K562 (cell line): ENCODE data around the gene SLC2A4. TPM values are rescaled to one million over a fixed set of nuclear protein-coding genes. Genes with fewer than 3 reads are reported as not detected.
A peak's percentile ranks its signal among the peaks of the same experiment; 100 is the strongest.

Experiments used
- ATAC-seq: fragments of 200-7000 bp; cut with Tn5 transposase; 3 replicates; pipeline ENCODE4 v1.9.1; 2020; ENCODE audit warnings: moderate library complexity
- BruUV-seq: library from RNA; stranded (reverse); fragments of 400-500 nt; replicated peaks from 2 replicates; lab custom pipeline; 2021; lab: Mats Ljungman, UMichigan
- CTCF ChIA-PET: fragments of 300-600 bp; formaldehyde crosslinking; extraction: SDS; loops from one replicate; lab custom pipeline; 2021; ENCODE audit warnings: low intra/inter-chr PET ratio; lab: Yijun Ruan, JAX
- POLR2A ChIA-PET: fragments of 300-600, 350-650 bp; sonication (Branson Sonifier 250); formaldehyde crosslinking; extraction: SDS; loops from one replicate; lab custom pipeline; 2021; ENCODE audit warnings: antibody characterized with exemption, inconsistent platforms; lab: Yijun Ruan, JAX
- DNase-seq, 4 experiments: peaks; one replicate each; pipeline versions ENCODE4 v3.0.0 to v3.0.0-alpha.2; 2011 to 2018; ENCODE audit warnings: low spot score in 3 of 4, mixed read lengths in 3 of 4; ENCODE audit errors: extremely low read depth in 1 of 4
- FAIRE-seq: peaks from 2 replicates; lab custom pipeline; 2011; peaks lifted over from hg19 to GRCh38; lab: Jason Lieb, UNC
- H2AFZ ChIP-seq: 2 replicates; pipeline ENCODE4 v1.6.0; 2011; ENCODE audit warnings: low read depth, low read length, control low read depth, inconsistent platforms
- H3K27ac ChIP-seq: fragments of 200-600 bp; 3 replicates; pipeline ENCODE4 v1.8.0; 2011; ENCODE audit warnings: low read depth, mild to moderate bottlenecking, control low read depth, inconsistent platforms, low read length, moderate library complexity, mixed read lengths; ENCODE audit errors: extremely low read depth
- H3K27me3 ChIP-seq, 2 experiments: fragments of 300-600 bp in 1 of 2; 2 replicates in 1 of 2; 3 replicates in 1 of 2; pipeline versions ENCODE4 v1.6.0 to v1.8.0; 2011; ENCODE audit warnings: inconsistent platforms in 2 of 2, low read length in 2 of 2, mild to moderate bottlenecking in 1 of 2, mixed read lengths in 1 of 2, moderate library complexity in 1 of 2; ENCODE audit not compliant: control insufficient read depth in 2 of 2, insufficient read depth in 2 of 2
- H3K36me3 ChIP-seq: fragments of 300-600 bp; 3 replicates; pipeline ENCODE4 v1.8.0; 2011; ENCODE audit warnings: mild to moderate bottlenecking, low read length, inconsistent platforms; ENCODE audit not compliant: control insufficient read depth, insufficient read depth
- H3K4me1 ChIP-seq, 2 experiments: fragments of 200-600 bp in 1 of 2; replicated peaks in 1 of 2; 2 replicates in 1 of 2; 3 replicates in 1 of 2; pipeline versions ENCODE4 v1.5.1 to v1.8.0; 2011; ENCODE audit warnings: inconsistent platforms in 2 of 2, low read length in 2 of 2, mild to moderate bottlenecking in 1 of 2, mixed read lengths in 1 of 2, moderate library complexity in 1 of 2; ENCODE audit not compliant: control insufficient read depth in 2 of 2, insufficient read depth in 2 of 2
- H3K4me2 ChIP-seq: 2 replicates; pipeline ENCODE4 v1.6.1; 2011; ENCODE audit warnings: low read length, control low read depth, inconsistent platforms, mixed read lengths; ENCODE audit not compliant: insufficient read depth
- H3K4me3 ChIP-seq: fragments of 200-600 bp; sonication (generic), shearing (Covaris generic); 2 replicates; pipeline ENCODE4 v1.5.1; 2016; ENCODE audit warnings: control low read depth, inconsistent platforms
- H3K79me2 ChIP-seq: fragments of 200-600 bp; 3 replicates; pipeline ENCODE4 v1.8.0; 2011; ENCODE audit warnings: low read length, inconsistent platforms; ENCODE audit not compliant: control insufficient read depth, insufficient read depth
- H3K9ac ChIP-seq, 2 experiments: 2 replicates each; pipeline versions ENCODE4 v1.6.0 to v1.6.1; 2011; ENCODE audit warnings: low read depth in 2 of 2, low read length in 2 of 2, control low read depth in 1 of 2, inconsistent platforms in 1 of 2, mild to moderate bottlenecking in 1 of 2, mixed read lengths in 1 of 2; ENCODE audit not compliant: insufficient read depth in 1 of 2
- H3K9me1 ChIP-seq: one replicate; pipeline ENCODE4 v1.6.0; 2011; ENCODE audit warnings: inconsistent platforms, mild to moderate bottlenecking, low read length, moderate library complexity; ENCODE audit not compliant: control insufficient read depth, insufficient read depth
- H3K9me3 ChIP-seq: replicated peaks from 2 replicates; pipeline ENCODE4 v1.5.1; 2011; ENCODE audit warnings: low read depth, low read length, inconsistent platforms; ENCODE audit not compliant: control insufficient read depth, insufficient read depth
- H4K20me1 ChIP-seq: replicated peaks from 2 replicates; pipeline ENCODE4 v1.6.1; 2011; ENCODE audit warnings: low read length, inconsistent platforms, mixed read lengths; ENCODE audit not compliant: control insufficient read depth, insufficient read depth
- ATF7 ChIP-seq: fragments of 450-650 bp; IDR thresholded peaks from 2 replicates; pipeline ENCODE4 v1.7.1; 2014; ENCODE audit warnings: mild to moderate bottlenecking, moderate library complexity
- CBX5 ChIP-seq: IDR thresholded peaks from 2 replicates; pipeline ENCODE4 v1.6.1; 2014; ENCODE audit warnings: low read depth, borderline replicate concordance
- CREB3 ChIP-seq: fragments of 450-650 bp; conservative IDR thresholded peaks from 2 replicates; pipeline ENCODE4 v1.6.1; 2016; ENCODE audit warnings: missing genetic modification characterization, low read depth, mild to moderate bottlenecking, missing compliant biosample characterization, moderate library complexity
- NR2C1 ChIP-seq, 2 experiments: fragments of 450-650 bp; IDR thresholded peaks; 2 replicates each; pipeline ENCODE4 v1.6.1; 2017; ENCODE audit warnings: mild to moderate bottlenecking in 2 of 2, antibody characterized with exemption in 1 of 2, inconsistent platforms in 1 of 2, missing compliant biosample characterization in 1 of 2, missing genetic modification characterization in 1 of 2
- NR2C2 ChIP-seq, 2 experiments: fragments of 200-800 bp in 1 of 2; sonication (Bioruptor generic) in 1 of 2; sonication (generic) in 1 of 2; formaldehyde crosslinking in 1 of 2; IDR thresholded peaks; 2 replicates each; pipeline versions ENCODE4 v1.6.1 to v1.8.0; 2016 to 2022; ENCODE audit warnings: mild to moderate bottlenecking in 1 of 2, missing compliant biosample characterization in 1 of 2, missing genetic modification characterization in 1 of 2, missing genetic modification reagents in 1 of 2
- NRF1 ChIP-seq, 2 experiments: fragments of 450-650 bp; IDR thresholded peaks in 1 of 2; conservative IDR thresholded peaks in 1 of 2; 2 replicates each; pipeline ENCODE4 v1.6.1; 2014; ENCODE audit warnings: mild to moderate bottlenecking in 2 of 2
- PHF21A ChIP-seq: fragments of 450-650 bp; IDR thresholded peaks from 2 replicates; pipeline ENCODE4 v1.6.1; 2017; ENCODE audit warnings: low read depth, borderline replicate concordance
- SOX6 ChIP-seq: fragments of 450-650 bp; IDR thresholded peaks from 2 replicates; pipeline ENCODE4 v1.6.1; 2014; ENCODE audit warnings: mild to moderate bottlenecking
- ZFX ChIP-seq: sonication (generic); formaldehyde crosslinking; IDR thresholded peaks from 2 replicates; pipeline ENCODE4 v1.8.0; 2022; ENCODE audit warnings: mild to moderate bottlenecking, missing genetic modification reagents, moderate library complexity
- ZNF133 ChIP-seq: fragments of 250-450 bp; sonication (Bioruptor Pico); IDR thresholded peaks from 2 replicates; pipeline ENCODE4 v1.4.0; 2020; ENCODE audit warnings: mild to moderate bottlenecking
- ZNF23 ChIP-seq: fragments of 250-450 bp; sonication (Bioruptor Pico); IDR thresholded peaks from 2 replicates; pipeline ENCODE4 v1.4.0; 2020; ENCODE audit warnings: mild to moderate bottlenecking
- WGBS: fragments of 100-300 bp; shearing (Covaris generic); methylation state at CpG from one replicate; pipeline ENCODE4 v1.1.6; 2016; ENCODE audit warnings: low coverage, mixed read lengths; ENCODE audit not compliant: insufficient coverage; ENCODE audit errors: missing lambda C conversion rate; 5-methylcytosine and 5-hydroxymethylcytosine counted together
- in situ Hi-C: fragments of 300-500 bp; cut with MboI; formaldehyde crosslinking; loops from 4 replicates; pipeline ENCODE4 v1.15.0; 2018; ENCODE audit warnings: inconsistent platforms, mixed read lengths
- intact Hi-C: fragments of 100-400 bp; cut with micrococcal nuclease; formaldehyde crosslinking; loops from 2 replicates; pipeline ENCODE4 v1.14.2; 2022
- polyA plus RNA-seq, 8 experiments: library from polyadenylated mRNA; depleted of rRNA in 4 of 8; stranded (reverse) in 5 of 8; unstranded in 3 of 8; fragments of >200 nt; fragmentation: Nextera tagmentation in 2 of 8; fragmentation: Illumina TruSeq in 1 of 8; extraction: Ambion mirVana in 2 of 8; extraction: Trizol in 1 of 8; gene quantifications; 2 replicates each; pipeline versions ENCODE4 v1.2.1 to v1.2.3, GENCODE V29; 2011 to 2014; ENCODE audit warnings: inconsistent platforms in 1 of 8, missing spikeins in 1 of 8
- total RNA-seq, 7 experiments: library from RNA; depleted of rRNA in 6 of 7; stranded (reverse); fragments of >200 nt in 6 of 7; fragmentation: Illumina TruSeq in 2 of 7; extraction: Trizol in 2 of 7; gene quantifications; 2 replicates each; pipeline versions ENCODE4 v1.2.1 to v1.2.3, GENCODE V29; 2011 to 2021; ENCODE audit warnings: low replicate concordance in 1 of 7

SLC2A4 gene
- total and polyA plus RNA-seq, 9 of the 15 experiments (the other 6 are each of a cell fraction or from before 2014, with no cell fraction given), result 0.74 to 3.5 (median 1.6) TPM

- no peak for TF ChIP-seq NRF1 (conservative IDR thresholded peaks at IDR 0.05 in 1 of 2, IDR thresholded peaks at IDR 0.05 in 1 of 2)
- no peak for TF ChIP-seq SOX6
- no peak for TF ChIP-seq ZNF133
These were observed 41.1 kb upstream of the SLC2A4 start (continued) for GRCh38 chr17:7240375-7240774.

- peaks cover 27 to 31% of the 10 kb centered on the region in 2 experiments; a peak in 4 of 5 replicates for H3K4me1 ChIP-seq
- peaks cover 56% of the 10 kb centered on the region for H3K79me2 ChIP-seq
- no peaks in the 10 kb centered on the region for H3K9me1 ChIP-seq
- TF ChIP-seq ZFX (CRISPR knock-in tag) (no peak), NR2C2 (CRISPR knock-in tag; IDR thresholded peaks at IDR 0.05) (no peak), NR2C2 (tag; IDR thresholded peaks at IDR 0.05) (peak; percentile 54), PHF21A (no peak), CBX5 (no peak), NR2C1 (IDR thresholded peaks at IDR 0.05) (peak; percentile 49; the same call in 1 of the 2 replicates), NR2C1 (tag; IDR thresholded peaks at IDR 0.05) (peak; percentile 46; the same call in 1 of the 2 replicates), ATF7 (no peak), CREB3 (tag) (no peak), ZNF23 (CRISPR knock-in tag) (no peak)
- FAIRE-seq (peak; percentile 75), ATAC-seq (no peak), DNase-seq (no peak)
- POLR2A ChIA-PET, result interaction anchor here (0.6 to 3.6 kb wide), 7 partner anchors 7 to 88 kb away, joined by 3 to 16 read pairs (median 9); partner anchors contain the start of genes ACADVL, CTDNEP1, DLG4 and DVL2
- no peaks in the 10 kb centered on the region for H3K27me3 ChIP-seq
- no peaks in the 10 kb centered on the region for H3K9me3 ChIP-seq
- BruUV-seq, result no TSS peak
- peaks cover 52% of the 10 kb centered on the region for H3K36me3 ChIP-seq
- H4K20me1 ChIP-seq, result peaks cover 5% of the 10 kb centered on the region; the same call in 1 of the 2 replicates
- H3K4me2 ChIP-seq, result peak overlapping the region; percentile 88
- no peak overlapping the region for H2AFZ ChIP-seq
- in situ Hi-C loops, result no loop called here
- intact Hi-C loops, result no loop called here
- 15% methylated on average over 8 of the region's 9 CpGs for WGBS
- CTCF ChIA-PET, result no interaction called here
- peak overlapping the region; percentile 68 for H3K4me3 ChIP-seq
- H3K9ac ChIP-seq, result peak overlapping the region; percentile 80 to 97; a peak in 3 of 4 replicates
- peak overlapping the region; percentile 98 for H3K27ac ChIP-seq
These were observed 40.3 kb upstream of the SLC2A4 start for GRCh38 chr17:7241090-7241733.
